Measurements from ENCODE around the gene MAP2K7. TPM values are rescaled to one million over a fixed set of nuclear protein-coding genes. Genes with fewer than 3 reads are reported as not detected.

Gene MAP2K7
- total and polyA plus RNA-seq, 2 of the 4 experiments (the other 2 are of a cell fraction) = 4.1 to 15.6 TPM

GRCh38 chr19:7856109-7856591, 47.5 kb upstream of the MAP2K7 start:
- in situ Hi-C loops (cut with MboI; ENCODE audit: low sequenced_read_pairs) = no loop called here
- Histone ChIP-seq H3K27me3 (ENCODE audit: control insufficient read depth, insufficient read depth, low read length) (no peaks in the 10 kb centered on the region), H2BK120ac (ENCODE audit: low read depth, low read length) (no peak overlapping the region), H2BK20ac (ENCODE audit: low read depth, low read length) (no peak overlapping the region), H3K79me1 (ENCODE audit: low read depth in 1 of 2, low read length in 2 of 2) (no peaks in the 10 kb centered on the region), H4K20me1 (ENCODE audit: insufficient read depth, low read length) (peaks cover 5% of the 10 kb centered on the region; the same call in 1 of the 2 replicates), H3K4me2 (ENCODE audit: low read depth, low read length) (no peak overlapping the region), H3K36me3 (ENCODE audit: control insufficient read depth, insufficient read depth, low read length) (peaks cover 2% of the 10 kb centered on the region; the same call in 1 of the 2 replicates), H2BK5ac (ENCODE audit: low read depth, low read length, poor library complexity, severe bottlenecking) (no peak overlapping the region), H3K27ac (ENCODE audit: insufficient read depth, low read length) (no peak overlapping the region), H3K23ac (ENCODE audit: low read depth, low read length) (no peak overlapping the region), H3K4me3 (ENCODE audit: insufficient read depth, low read depth, low read length) (no peak overlapping the region), H3K9ac (ENCODE audit: low read depth, low read length) (no peak overlapping the region), H3K9me3 (ENCODE audit: control insufficient read depth, insufficient read depth, low read length) (no peaks in the 10 kb centered on the region), H2BK15ac (ENCODE audit: low read depth, low read length) (no peak overlapping the region), H4K8ac (ENCODE audit: low read depth in 2 of 2, low read length in 2 of 2) (no peak overlapping the region), H4K91ac (ENCODE audit: insufficient read depth, low read depth, low read length) (no peak overlapping the region), H3K4ac (ENCODE audit: low read depth, low read length) (no peak overlapping the region), H4K5ac (ENCODE audit: low read depth, low read length) (no peak overlapping the region), H3K9me1 (ENCODE audit: insufficient read depth, low read length) (no peaks in the 10 kb centered on the region), H3K4me1 (ENCODE audit: control insufficient read depth, insufficient read depth, low read length) (no peaks in the 10 kb centered on the region), H2AK9ac (replicated peaks; ENCODE audit: low read depth, low read length, poor library complexity) (no peak overlapping the region), H3K18ac (ENCODE audit: low read depth, low read length) (no peak overlapping the region), H3K14ac (replicated peaks; ENCODE audit: low read depth, low read length) (no peak overlapping the region), H2AFZ (replicated peaks; ENCODE audit: low read length, poor library complexity) (no peak overlapping the region), H2AK5ac (ENCODE audit: low read depth, low read length) (no peak overlapping the region), H3K56ac (ENCODE audit: extremely low read depth, insufficient read depth, low read length) (no peak overlapping the region)
- POLR2A ChIA-PET (ENCODE audit: unreplicated experiment) = no interaction called here
- ATAC-seq (ENCODE audit: low read depth) (no peak), DNase-seq (no peak)
- BruUV-seq (replicated peaks) = no TSS peak
- dilution Hi-C loops (cut with HindIII; ENCODE audit: low sequenced_read_pairs, unreplicated experiment) = no loop called here
- intact Hi-C loops (cut with micrococcal nuclease) = no loop called here
- 91% methylated on average over 4 of the region's 16 CpGs; no CpG with 5 or more reads in 1 of the 2 experiments for WGBS, 2 experiments (ENCODE audit: extremely low coverage in 2 of 2, insufficient read length in 1 of 2)
- TF ChIP-seq USF2 (IDR thresholded peaks at IDR 0.05; ENCODE audit: low read depth, low read length) = no peak
- peak; percentile 15; the same call in 1 of the 2 replicates for TF ChIP-seq MAZ (IDR thresholded peaks at IDR 0.05; ENCODE audit: borderline replicate concordance, low read depth, low read length)
- CTCF ChIA-PET = no interaction called here
